Measurements from ENCODE around the gene SLC9A8.
"Not testable (repeated sequence)": the region's sequence is repeated elsewhere in the genome, so short reads cannot be mapped to it uniquely, and the experiment has no call there.

Gene SLC9A8

GRCh38 chr20:49812507-49813304 lies at the start of gene SLC9A8:
Gene SLC9A8 (plus strand): TSS chr20:49812828. CDS start chr20:49812923, 95 bp downstream.
- peak; percentile 91 for DNase-seq (ENCODE audit: low spot score)

- no peak for DNase-seq (ENCODE audit: low spot score)
Measured at GRCh38 chr20:49762940-49763766, 49.5 kb upstream of the SLC9A8 start.

- DNase-seq (ENCODE audit: low spot score): no peak
Measured at GRCh38 chr20:49765413-49765736, 47.3 kb upstream of the SLC9A8 start.

GRCh38 chr20:49765846-49766541 lies 46.6 kb upstream of the SLC9A8 start:
- DNase-seq (ENCODE audit: low spot score): no peak

- DNase-seq (ENCODE audit: low spot score): no peak
Measured at GRCh38 chr20:49766979-49767521, 45.6 kb upstream of the SLC9A8 start.

GRCh38 chr20:49768204-49769047 lies 44.2 kb upstream of the SLC9A8 start:
- DNase-seq (ENCODE audit: low spot score): no peak

GRCh38 chr20:49769048-49769581 lies 43.5 kb upstream of the SLC9A8 start:
- no peak for DNase-seq (ENCODE audit: low spot score)

- DNase-seq (ENCODE audit: low spot score): no peak
Measured at GRCh38 chr20:49770634-49771033, 42.0 kb upstream of the SLC9A8 start.

GRCh38 chr20:49774213-49774612 lies 38.4 kb upstream of the SLC9A8 start:
- DNase-seq (ENCODE audit: low spot score): not testable (repeated sequence)

GRCh38 chr20:49775229-49775693 lies 37.4 kb upstream of the SLC9A8 start:
- DNase-seq (ENCODE audit: low spot score): no peak

- DNase-seq (ENCODE audit: low spot score): no peak
Measured at GRCh38 chr20:49779972-49780371, 32.7 kb upstream of the SLC9A8 start.

GRCh38 chr20:49781676-49782075 lies 31.0 kb upstream of the SLC9A8 start:
- no peak for DNase-seq (ENCODE audit: low spot score)

GRCh38 chr20:49782439-49782838 lies 30.2 kb upstream of the SLC9A8 start:
- not testable (repeated sequence) for DNase-seq (ENCODE audit: low spot score)

- DNase-seq (ENCODE audit: low spot score): not testable (repeated sequence)
Measured at GRCh38 chr20:49783021-49783995, 29.3 kb upstream of the SLC9A8 start.

- no peak for DNase-seq (ENCODE audit: low spot score)
Measured at GRCh38 chr20:49784291-49784690, 28.3 kb upstream of the SLC9A8 start.

GRCh38 chr20:49785149-49785851 lies 27.3 kb upstream of the SLC9A8 start:
- no peak for DNase-seq (ENCODE audit: low spot score)

GRCh38 chr20:49785852-49786175 lies 26.8 kb upstream of the SLC9A8 start:
- DNase-seq (ENCODE audit: low spot score): no peak

- no peak for DNase-seq (ENCODE audit: low spot score)
Measured at GRCh38 chr20:49786196-49786595, 26.4 kb upstream of the SLC9A8 start.

GRCh38 chr20:49786668-49787370 lies 25.8 kb upstream of the SLC9A8 start:
- DNase-seq (ENCODE audit: low spot score): no peak
